T-helper 1 cell treated with Interleukin-12 subunit alpha and Interleukin-12 subunit beta and Interleukin-4 antibody, amounts not matched to agents 30 μg/mL and 1 μg/mL, for 36 hours (primary cell): ENCODE data around the gene ACVR1.
A peak's percentile ranks its signal among the peaks of the same experiment; 100 is the strongest.

Experiments used
- H3K27ac Mint-ChIP-seq: one replicate; pipeline ENCODE4 v1.8.0; 2021; ENCODE audit warnings: mild to moderate bottlenecking, mixed read lengths
- H3K27me3 Mint-ChIP-seq: one replicate; pipeline ENCODE4 v1.8.0; 2021; ENCODE audit warnings: low read depth, mixed read lengths
- H3K36me3 Mint-ChIP-seq: one replicate; pipeline ENCODE4 v1.8.0; 2021; ENCODE audit warnings: low read depth, mixed read lengths
- H3K4me1 Mint-ChIP-seq: one replicate; pipeline ENCODE4 v1.8.0; 2021; ENCODE audit warnings: low read depth, mixed read lengths
- H3K4me3 Mint-ChIP-seq: one replicate; pipeline ENCODE4 v1.8.0; 2021; ENCODE audit warnings: mild to moderate bottlenecking, moderate library complexity, mixed read lengths
- H3K9me3 Mint-ChIP-seq: one replicate; pipeline ENCODE4 v1.8.0; 2021; ENCODE audit warnings: mixed read lengths

Gene ACVR1

GRCh38 chr2:157877761-157878400 is 1.8 kb upstream of the ACVR1 start:
- Mint-ChIP-seq H3K27ac (no peak overlapping the region), H3K36me3 (peaks cover 7% of the 10 kb centered on the region), H3K27me3 (no peaks in the 10 kb centered on the region), H3K4me3 (peak overlapping the region; percentile 77), H3K9me3 (no peaks in the 10 kb centered on the region), H3K4me1 (peaks cover 41% of the 10 kb centered on the region)

GRCh38 chr2:157876786-157877138 is 632 bp upstream of the ACVR1 start:
- Mint-ChIP-seq H3K4me3 (peak overlapping the region; percentile 77), H3K27me3 (no peaks in the 10 kb centered on the region), H3K27ac (peak overlapping the region; percentile 60), H3K36me3 (peaks cover 8% of the 10 kb centered on the region), H3K4me1 (peaks cover 50% of the 10 kb centered on the region), H3K9me3 (no peaks in the 10 kb centered on the region)

GRCh38 chr2:157875641-157876065 is 477 bp downstream of the ACVR1 start:
- H3K4me1 Mint-ChIP-seq: peaks cover 55% of the 10 kb centered on the region
- H3K4me3 Mint-ChIP-seq: peak overlapping the region; percentile 96
- peaks cover 12% of the 10 kb centered on the region for H3K36me3 Mint-ChIP-seq
- H3K9me3 Mint-ChIP-seq: no peaks in the 10 kb centered on the region
- no peaks in the 10 kb centered on the region for H3K27me3 Mint-ChIP-seq
- peak overlapping the region; percentile 92 for H3K27ac Mint-ChIP-seq

- Mint-ChIP-seq H3K27me3 (no peaks in the 10 kb centered on the region), H3K36me3 (peaks cover 12% of the 10 kb centered on the region), H3K9me3 (no peaks in the 10 kb centered on the region), H3K27ac (peak overlapping the region; percentile 92), H3K4me1 (peaks cover 55% of the 10 kb centered on the region), H3K4me3 (peak overlapping the region; percentile 96)
These were observed 1.0 kb downstream of the ACVR1 start for GRCh38 chr2:157874997-157875640.

GRCh38 chr2:157874348-157874747 is 1.8 kb downstream of the ACVR1 start:
- Mint-ChIP-seq H3K4me1 (peaks cover 62% of the 10 kb centered on the region), H3K4me3 (peak overlapping the region; percentile 96), H3K27me3 (no peaks in the 10 kb centered on the region), H3K9me3 (no peaks in the 10 kb centered on the region), H3K27ac (peak overlapping the region; percentile 92), H3K36me3 (peaks cover 12% of the 10 kb centered on the region)

GRCh38 chr2:157872791-157873190 is 3.3 kb downstream of the ACVR1 start:
- Mint-ChIP-seq H3K9me3 (no peaks in the 10 kb centered on the region), H3K27ac (no peak overlapping the region), H3K27me3 (no peaks in the 10 kb centered on the region), H3K4me3 (no peak overlapping the region), H3K4me1 (peaks cover 61% of the 10 kb centered on the region), H3K36me3 (peaks cover 13% of the 10 kb centered on the region)

- peaks cover 61% of the 10 kb centered on the region for H3K4me1 Mint-ChIP-seq
- H3K27me3 Mint-ChIP-seq: no peaks in the 10 kb centered on the region
- peaks cover 15% of the 10 kb centered on the region for H3K36me3 Mint-ChIP-seq
- H3K9me3 Mint-ChIP-seq: no peaks in the 10 kb centered on the region
- no peak overlapping the region for H3K27ac Mint-ChIP-seq
- no peak overlapping the region for H3K4me3 Mint-ChIP-seq
These were observed 4.7 kb downstream of the ACVR1 start for GRCh38 chr2:157871415-157871814.

- Mint-ChIP-seq H3K27ac (no peak overlapping the region), H3K4me3 (no peak overlapping the region), H3K27me3 (no peaks in the 10 kb centered on the region), H3K36me3 (peaks cover 20% of the 10 kb centered on the region), H3K9me3 (no peaks in the 10 kb centered on the region), H3K4me1 (peaks cover 67% of the 10 kb centered on the region)
These were observed 7.1 kb downstream of the ACVR1 start for GRCh38 chr2:157868993-157869392.

GRCh38 chr2:157867703-157868102 is 8.4 kb downstream of the ACVR1 start:
- Mint-ChIP-seq H3K9me3 (no peaks in the 10 kb centered on the region), H3K36me3 (peaks cover 20% of the 10 kb centered on the region), H3K27me3 (no peaks in the 10 kb centered on the region), H3K27ac (no peak overlapping the region), H3K4me3 (no peak overlapping the region), H3K4me1 (peaks cover 54% of the 10 kb centered on the region)

GRCh38 chr2:157866666-157867642 is 9.2 kb downstream of the ACVR1 start:
- Mint-ChIP-seq H3K27ac (peak overlapping the region; percentile 39), H3K36me3 (peaks cover 20% of the 10 kb centered on the region), H3K27me3 (no peaks in the 10 kb centered on the region), H3K9me3 (no peaks in the 10 kb centered on the region), H3K4me1 (peaks cover 49% of the 10 kb centered on the region), H3K4me3 (no peak overlapping the region)

- Mint-ChIP-seq H3K36me3 (peaks cover 18% of the 10 kb centered on the region), H3K9me3 (no peaks in the 10 kb centered on the region), H3K4me3 (no peak overlapping the region), H3K27ac (no peak overlapping the region), H3K4me1 (peaks cover 46% of the 10 kb centered on the region), H3K27me3 (no peaks in the 10 kb centered on the region)
These were observed 9.9 kb downstream of the ACVR1 start for GRCh38 chr2:157866202-157866601.

GRCh38 chr2:157864857-157865430 is 11.2 kb downstream of the ACVR1 start:
- Mint-ChIP-seq H3K4me1 (peaks cover 38% of the 10 kb centered on the region), H3K36me3 (peaks cover 18% of the 10 kb centered on the region), H3K9me3 (no peaks in the 10 kb centered on the region), H3K27ac (peak overlapping the region; percentile 10), H3K27me3 (no peaks in the 10 kb centered on the region), H3K4me3 (peak overlapping the region; percentile 6)

- H3K9me3 Mint-ChIP-seq: no peaks in the 10 kb centered on the region
- H3K27ac Mint-ChIP-seq: no peak overlapping the region
- H3K27me3 Mint-ChIP-seq: no peaks in the 10 kb centered on the region
- H3K4me3 Mint-ChIP-seq: no peak overlapping the region
- H3K36me3 Mint-ChIP-seq: peaks cover 32% of the 10 kb centered on the region
- peaks cover 14% of the 10 kb centered on the region for H3K4me1 Mint-ChIP-seq
These were observed 17.3 kb downstream of the ACVR1 start for GRCh38 chr2:157858846-157859245.

GRCh38 chr2:157857881-157858280 is 18.2 kb downstream of the ACVR1 start:
- peaks cover 16% of the 10 kb centered on the region for H3K4me1 Mint-ChIP-seq
- no peaks in the 10 kb centered on the region for H3K9me3 Mint-ChIP-seq
- no peaks in the 10 kb centered on the region for H3K27me3 Mint-ChIP-seq
- no peak overlapping the region for H3K4me3 Mint-ChIP-seq
- peak overlapping the region; percentile 21 for H3K27ac Mint-ChIP-seq
- peaks cover 35% of the 10 kb centered on the region for H3K36me3 Mint-ChIP-seq
